Tibial nerve (tissue), 3 donors: ENCODE measurements around the gene TRMT13.

Experiments
- CTCF ChIP-seq, 5 experiments: fragments of 200-600 bp in 3 of 5; fragments of 450-650 bp in 2 of 5; sonication (generic) in 3 of 5; IDR thresholded peaks; one replicate each; pipeline ENCODE4 v1.5.1; 2016 to 2019; ENCODE audit warnings: antibody characterized with exemption in 5 of 5, mild to moderate bottlenecking in 3 of 5, moderate library complexity in 2 of 5
- POLR2A ChIP-seq, 2 donors: fragments of 450-650 bp; IDR thresholded peaks; one replicate each; pipeline ENCODE4 v1.6.1; 2017; ENCODE audit warnings: antibody characterized with exemption in 2 of 2, mild to moderate bottlenecking in 2 of 2, moderate library complexity in 2 of 2

- TF ChIP-seq CTCF (IDR thresholded peaks at IDR 0.05), result no peak
- TF ChIP-seq POLR2A (IDR thresholded peaks at IDR 0.05), result no peak
Measured at GRCh38 chr1:100147875-100148274, 14.9 kb downstream of the TRMT13 start.
